ENCODE data around the gene AQP12B.

The AQP12B gene

DNA sequence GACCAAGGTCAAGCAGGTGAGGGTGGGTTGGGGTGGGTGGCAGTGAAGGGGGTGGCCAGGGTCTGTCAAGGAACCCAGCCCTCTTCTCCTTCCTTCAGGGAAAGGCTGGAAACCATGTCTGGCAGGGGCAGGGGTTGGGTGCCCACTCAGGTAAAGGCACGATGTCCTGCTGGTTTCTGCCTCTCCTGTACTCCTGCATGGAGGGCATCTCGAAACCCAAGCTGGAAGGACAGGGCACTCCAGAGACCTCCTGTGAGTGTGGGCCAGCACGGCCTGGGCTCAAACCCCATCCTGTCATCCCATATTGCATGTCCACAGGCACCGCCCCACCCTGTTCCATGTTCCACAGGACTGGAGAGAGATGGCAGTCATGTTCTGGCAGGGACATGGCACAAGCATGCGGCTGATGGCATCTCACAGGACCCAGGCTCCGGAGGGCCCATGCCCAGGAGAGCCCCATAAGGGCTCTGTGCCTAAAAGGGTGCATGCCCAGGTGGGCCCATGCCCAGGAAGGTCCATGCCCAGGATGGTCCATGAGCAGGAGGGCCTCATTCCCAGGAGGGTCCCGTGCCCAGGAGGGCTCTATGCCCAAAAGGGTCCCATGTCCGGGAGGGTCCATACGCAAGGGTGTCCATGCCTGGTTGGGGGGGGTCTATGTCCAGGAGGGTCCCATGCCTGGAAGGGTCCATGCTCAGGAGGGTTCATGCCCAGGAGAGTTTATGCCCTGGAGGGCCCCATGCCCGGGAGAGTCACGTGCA, 51.0 kb downstream of the AQP12B start:
- WGBS (ENCODE audit: extremely low coverage, insufficient coverage, low lambda C conversion rate) = no CpG with 5 or more reads among the region's 11 CpGs

DNA sequence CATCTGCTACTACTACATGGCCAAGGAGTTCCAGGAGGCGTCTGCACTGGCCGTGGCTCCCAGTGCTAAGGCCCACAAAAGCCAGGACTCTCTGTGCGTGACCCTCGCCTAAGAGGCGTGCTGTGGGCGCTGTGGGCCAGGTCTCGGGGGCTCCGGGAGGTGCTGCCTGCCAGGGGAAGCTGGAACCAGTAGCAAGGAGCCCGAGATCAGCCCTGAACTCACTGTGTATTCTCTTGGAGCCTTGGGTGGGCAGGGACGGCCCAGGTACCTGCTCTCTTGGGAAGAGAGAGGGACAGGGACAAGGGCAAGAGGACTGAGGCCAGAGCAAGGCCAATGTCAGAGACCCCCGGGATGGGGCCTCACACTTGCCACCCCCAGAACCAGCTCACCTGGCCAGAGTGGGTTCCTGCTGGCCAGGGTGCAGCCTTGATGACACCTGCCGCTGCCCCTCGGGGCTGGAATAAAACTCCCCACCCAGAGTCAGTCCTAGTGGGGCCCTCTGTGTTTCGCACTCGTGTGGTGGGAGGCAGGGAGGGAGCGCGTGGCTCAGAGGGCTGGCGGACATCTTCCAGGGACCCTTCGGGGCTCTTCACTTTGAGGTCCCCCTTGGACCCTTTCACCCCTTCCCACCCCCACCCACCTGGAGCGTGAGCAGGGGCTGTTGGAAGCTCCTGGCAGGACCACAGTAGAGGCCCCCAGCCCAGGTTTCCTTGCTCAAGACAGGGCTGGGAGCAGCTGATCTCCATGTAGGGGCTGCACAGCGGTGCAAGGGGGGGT, 51.7 kb downstream of the AQP12B start:
- H2AK5ac ChIP-seq (ENCODE audit: low read length) = no peak overlapping the region
- no peak overlapping the region for H2BK15ac ChIP-seq (replicated peaks; ENCODE audit: low read depth)
- no peak overlapping the region for H3K4ac ChIP-seq (ENCODE audit: low read depth, low read length)
- H3K79me2 ChIP-seq (ENCODE audit: control insufficient read depth, insufficient read depth, low read length) = no peaks in the 10 kb centered on the region
- H3K4me3 ChIP-seq (ENCODE audit: low read length) = no peak overlapping the region
- WGBS (ENCODE audit: extremely low coverage, insufficient coverage, low lambda C conversion rate) = no CpG with 5 or more reads among the region's 21 CpGs
- no peaks in the 10 kb centered on the region for H3K4me1 ChIP-seq (ENCODE audit: control insufficient read depth, low read depth, low read length)
- H3K9ac ChIP-seq (ENCODE audit: low read length) = no peak overlapping the region
- H2BK120ac ChIP-seq (ENCODE audit: low read depth, low read length) = no peak overlapping the region
- no peak for DNase-seq
- H3K36me3 ChIP-seq (ENCODE audit: control insufficient read depth, insufficient read depth, low read length) = no peaks in the 10 kb centered on the region
- H3K79me1 ChIP-seq (ENCODE audit: low read length) = no peaks in the 10 kb centered on the region
- H3K27ac ChIP-seq (ENCODE audit: low read depth, low read length) = no peak overlapping the region
- no peak overlapping the region for H4K8ac ChIP-seq (ENCODE audit: low read depth, low read length)
- H3K18ac ChIP-seq (ENCODE audit: low read length) = no peak overlapping the region
- H3K4me2 ChIP-seq (ENCODE audit: low read length) = no peak overlapping the region
- no peaks in the 10 kb centered on the region for H3K27me3 ChIP-seq (ENCODE audit: insufficient read depth, low read length, poor library complexity)
- H3K23ac ChIP-seq (ENCODE audit: low read length) = no peak overlapping the region
- H2BK5ac ChIP-seq (ENCODE audit: low read length) = no peak overlapping the region
- H3K56ac ChIP-seq (ENCODE audit: low read length) = no peak overlapping the region
- H4K5ac ChIP-seq (ENCODE audit: low read length) = no peak overlapping the region

More for the DNA sequence above, 51.0 kb downstream of the AQP12B start:
- H3K18ac ChIP-seq (ENCODE audit: low read length) = no peak overlapping the region
- H3K56ac ChIP-seq (ENCODE audit: low read length) = no peak overlapping the region
- H3K4me1 ChIP-seq (ENCODE audit: control insufficient read depth, low read depth, low read length) = no peaks in the 10 kb centered on the region
- no peak overlapping the region for H3K9ac ChIP-seq (ENCODE audit: low read length)
- no peak overlapping the region for H3K23ac ChIP-seq (ENCODE audit: low read length)
- H3K4me3 ChIP-seq (ENCODE audit: low read length) = no peak overlapping the region
- no peak overlapping the region for H2BK15ac ChIP-seq (replicated peaks; ENCODE audit: low read depth)
- no peaks in the 10 kb centered on the region for H3K79me2 ChIP-seq (ENCODE audit: control insufficient read depth, insufficient read depth, low read length)
- H4K5ac ChIP-seq (ENCODE audit: low read length) = no peak overlapping the region
- H3K27ac ChIP-seq (ENCODE audit: low read depth, low read length) = no peak overlapping the region
- no peak overlapping the region for H3K4ac ChIP-seq (ENCODE audit: low read depth, low read length)
- no peak overlapping the region for H2BK5ac ChIP-seq (ENCODE audit: low read length)
- H4K8ac ChIP-seq (ENCODE audit: low read depth, low read length) = no peak overlapping the region
- no peaks in the 10 kb centered on the region for H3K36me3 ChIP-seq (ENCODE audit: control insufficient read depth, insufficient read depth, low read length)
- H3K79me1 ChIP-seq (ENCODE audit: low read length) = no peaks in the 10 kb centered on the region
- no peaks in the 10 kb centered on the region for H3K27me3 ChIP-seq (ENCODE audit: insufficient read depth, low read length, poor library complexity)
- no peak overlapping the region for H3K4me2 ChIP-seq (ENCODE audit: low read length)
- no peak for DNase-seq
- H2AK5ac ChIP-seq (ENCODE audit: low read length) = no peak overlapping the region
- no peak overlapping the region for H2BK120ac ChIP-seq (ENCODE audit: low read depth, low read length)

DNA sequence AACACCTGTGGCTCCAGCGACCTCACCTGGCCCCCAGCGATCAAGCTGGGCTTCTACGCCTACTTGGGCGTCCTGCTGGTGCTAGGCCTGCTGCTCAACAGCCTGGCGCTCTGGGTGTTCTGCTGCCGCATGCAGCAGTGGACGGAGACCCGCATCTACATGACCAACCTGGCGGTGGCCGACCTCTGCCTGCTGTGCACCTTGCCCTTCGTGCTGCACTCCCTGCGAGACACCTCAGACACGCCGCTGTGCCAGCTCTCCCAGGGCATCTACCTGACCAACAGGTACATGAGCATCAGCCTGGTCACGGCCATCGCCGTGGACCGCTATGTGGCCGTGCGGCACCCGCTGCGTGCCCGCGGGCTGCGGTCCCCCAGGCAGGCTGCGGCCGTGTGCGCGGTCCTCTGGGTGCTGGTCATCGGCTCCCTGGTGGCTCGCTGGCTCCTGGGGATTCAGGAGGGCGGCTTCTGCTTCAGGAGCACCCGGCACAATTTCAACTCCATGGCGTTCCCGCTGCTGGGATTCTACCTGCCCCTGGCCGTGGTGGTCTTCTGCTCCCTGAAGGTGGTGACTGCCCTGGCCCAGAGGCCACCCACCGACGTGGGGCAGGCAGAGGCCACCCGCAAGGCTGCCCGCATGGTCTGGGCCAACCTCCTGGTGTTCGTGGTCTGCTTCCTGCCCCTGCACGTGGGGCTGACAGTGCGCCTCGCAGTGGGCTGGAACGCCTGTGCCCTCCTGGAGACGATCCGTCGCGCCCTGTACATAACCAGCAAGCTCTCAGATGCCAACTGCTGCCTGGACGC, 52.5 kb downstream of the AQP12B start:
- H4K5ac ChIP-seq (ENCODE audit: low read length) = no peak overlapping the region

DNA sequence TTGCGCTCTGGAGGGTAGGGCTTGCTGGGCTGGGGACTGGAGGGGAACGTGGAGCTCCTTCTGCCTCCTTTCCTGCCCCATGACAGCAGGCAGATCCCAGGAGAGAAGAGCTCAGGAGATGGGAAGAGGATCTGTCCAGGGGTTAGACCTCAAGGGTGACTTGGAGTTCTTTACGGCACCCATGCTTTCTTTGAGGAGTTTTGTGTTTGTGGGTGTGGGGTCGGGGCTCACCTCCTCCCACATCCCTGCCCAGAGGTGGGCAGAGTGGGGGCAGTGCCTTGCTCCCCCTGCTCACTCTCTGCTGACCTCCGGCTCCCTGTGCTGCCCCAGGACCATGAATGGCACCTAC, 53.1 kb downstream of the AQP12B start:
- Histone ChIP-seq H2BK120ac (ENCODE audit: low read depth, low read length) (no peak overlapping the region), H3K4me3 (ENCODE audit: low read length) (no peak overlapping the region), H4K5ac (ENCODE audit: low read length) (no peak overlapping the region), H3K4ac (ENCODE audit: low read depth, low read length) (no peak overlapping the region), H2BK15ac (replicated peaks; ENCODE audit: low read depth) (no peak overlapping the region), H3K23ac (ENCODE audit: low read length) (no peak overlapping the region), H3K79me1 (ENCODE audit: low read length) (no peaks in the 10 kb centered on the region), H3K27me3 (ENCODE audit: insufficient read depth, low read length, poor library complexity) (no peaks in the 10 kb centered on the region), H2AK5ac (ENCODE audit: low read length) (no peak overlapping the region), H3K4me2 (ENCODE audit: low read length) (no peak overlapping the region), H3K18ac (ENCODE audit: low read length) (no peak overlapping the region), H3K79me2 (ENCODE audit: control insufficient read depth, insufficient read depth, low read length) (no peaks in the 10 kb centered on the region), H3K27ac (ENCODE audit: low read depth, low read length) (no peak overlapping the region), H3K9ac (ENCODE audit: low read length) (no peak overlapping the region), H4K8ac (ENCODE audit: low read depth, low read length) (no peak overlapping the region), H3K36me3 (ENCODE audit: control insufficient read depth, insufficient read depth, low read length) (no peaks in the 10 kb centered on the region), H3K56ac (ENCODE audit: low read length) (no peak overlapping the region), H2BK5ac (ENCODE audit: low read length) (no peak overlapping the region), H3K4me1 (ENCODE audit: control insufficient read depth, low read depth, low read length) (no peaks in the 10 kb centered on the region)
- no peak for DNase-seq
- no CpG with 5 or more reads among the region's 5 CpGs for WGBS (ENCODE audit: extremely low coverage, insufficient coverage, low lambda C conversion rate)

More for the DNA sequence above, 52.5 kb downstream of the AQP12B start:
- Histone ChIP-seq H3K18ac (ENCODE audit: low read length) (no peak overlapping the region), H3K56ac (ENCODE audit: low read length) (no peak overlapping the region), H3K23ac (ENCODE audit: low read length) (no peak overlapping the region), H3K4me3 (ENCODE audit: low read length) (no peak overlapping the region), H3K79me1 (ENCODE audit: low read length) (no peaks in the 10 kb centered on the region), H3K79me2 (ENCODE audit: control insufficient read depth, insufficient read depth, low read length) (no peaks in the 10 kb centered on the region), H3K4ac (ENCODE audit: low read depth, low read length) (no peak overlapping the region), H3K4me1 (ENCODE audit: control insufficient read depth, low read depth, low read length) (no peaks in the 10 kb centered on the region), H3K27ac (ENCODE audit: low read depth, low read length) (no peak overlapping the region), H3K4me2 (ENCODE audit: low read length) (no peak overlapping the region), H2BK120ac (ENCODE audit: low read depth, low read length) (no peak overlapping the region), H3K9ac (ENCODE audit: low read length) (no peak overlapping the region), H2BK15ac (replicated peaks; ENCODE audit: low read depth) (no peak overlapping the region), H2BK5ac (ENCODE audit: low read length) (no peak overlapping the region), H4K8ac (ENCODE audit: low read depth, low read length) (no peak overlapping the region), H3K27me3 (ENCODE audit: insufficient read depth, low read length, poor library complexity) (no peaks in the 10 kb centered on the region), H2AK5ac (ENCODE audit: low read length) (no peak overlapping the region), H3K36me3 (ENCODE audit: control insufficient read depth, insufficient read depth, low read length) (no peaks in the 10 kb centered on the region)
- no CpG with 5 or more reads among the region's 50 CpGs for WGBS (ENCODE audit: extremely low coverage, insufficient coverage, low lambda C conversion rate)
- no peak for DNase-seq

DNA sequence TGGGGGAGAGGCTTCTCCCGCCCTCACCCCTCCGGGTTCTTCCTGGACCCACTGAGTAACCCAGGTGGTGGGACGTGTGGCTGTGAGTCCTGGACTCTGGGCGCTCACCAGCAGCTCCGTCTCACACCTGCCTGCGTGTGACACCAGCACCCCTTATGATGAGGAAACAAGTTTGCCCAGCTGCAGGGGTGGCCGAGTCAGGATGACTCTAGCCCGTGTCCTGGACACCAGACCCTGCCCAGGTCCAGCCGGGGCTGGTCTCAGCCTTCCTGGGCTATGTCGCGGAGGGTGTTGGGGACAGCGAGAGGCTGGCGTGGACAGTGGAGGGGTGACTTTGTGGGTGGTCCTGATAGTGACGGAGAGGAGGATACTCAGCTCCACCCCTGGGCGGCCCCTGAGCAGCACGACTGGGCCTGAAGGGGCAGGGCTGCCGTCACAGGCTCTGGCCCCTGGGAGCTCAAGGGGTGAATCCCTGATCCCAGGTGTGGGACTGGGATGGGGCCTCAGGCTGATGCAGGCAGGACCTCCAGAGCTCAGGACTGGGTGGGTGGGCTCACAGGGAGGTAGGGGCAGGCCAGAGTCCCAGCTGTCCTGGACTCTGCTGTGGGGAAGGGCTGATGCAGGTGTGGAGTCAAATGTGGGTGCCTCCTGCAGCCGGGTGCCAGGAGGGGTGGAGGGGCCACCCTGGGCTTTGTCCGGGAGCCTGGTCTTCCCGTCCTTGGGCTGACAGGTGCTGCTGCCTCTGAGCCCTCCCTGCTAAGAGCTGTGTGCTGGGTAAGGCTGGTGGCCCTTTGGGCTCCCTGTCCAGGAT, 53.7 kb downstream of the AQP12B start:
- Histone ChIP-seq H3K56ac (ENCODE audit: low read length) (no peak overlapping the region), H3K79me2 (ENCODE audit: control insufficient read depth, insufficient read depth, low read length) (no peaks in the 10 kb centered on the region), H3K4me1 (ENCODE audit: control insufficient read depth, low read depth, low read length) (no peaks in the 10 kb centered on the region), H3K4me2 (ENCODE audit: low read length) (no peak overlapping the region), H2BK15ac (replicated peaks; ENCODE audit: low read depth) (no peak overlapping the region), H3K23ac (ENCODE audit: low read length) (no peak overlapping the region), H2BK120ac (ENCODE audit: low read depth, low read length) (no peak overlapping the region), H3K27me3 (ENCODE audit: insufficient read depth, low read length, poor library complexity) (no peaks in the 10 kb centered on the region), H3K18ac (ENCODE audit: low read length) (no peak overlapping the region), H3K79me1 (ENCODE audit: low read length) (no peaks in the 10 kb centered on the region), H2BK5ac (ENCODE audit: low read length) (no peak overlapping the region), H3K4ac (ENCODE audit: low read depth, low read length) (no peak overlapping the region), H4K8ac (ENCODE audit: low read depth, low read length) (no peak overlapping the region), H3K36me3 (ENCODE audit: control insufficient read depth, insufficient read depth, low read length) (no peaks in the 10 kb centered on the region), H3K9ac (ENCODE audit: low read length) (no peak overlapping the region), H3K27ac (ENCODE audit: low read depth, low read length) (no peak overlapping the region), H4K5ac (ENCODE audit: low read length) (no peak overlapping the region), H3K4me3 (ENCODE audit: low read length) (no peak overlapping the region), H2AK5ac (ENCODE audit: low read length) (no peak overlapping the region)
- WGBS (ENCODE audit: extremely low coverage, insufficient coverage, low lambda C conversion rate) = no CpG with 5 or more reads among the region's 20 CpGs
- DNase-seq = no peak

All from mesendoderm (in vitro differentiated cells).